ENCODE data around the gene COG3. TPM values are rescaled to one million over a fixed set of nuclear protein-coding genes. Genes with fewer than 3 reads are reported as not detected.
"Not testable (repeated sequence)": the region's sequence is repeated elsewhere in the genome, so short reads cannot be mapped to it uniquely, and the experiment has no call there.

Gene COG3
- 15.2 and 18.3 TPM in 2 replicates for total RNA-seq (2014; rRNA removed; shearing (Covaris generic); ENCODE audit: low replicate concordance)

DNA sequence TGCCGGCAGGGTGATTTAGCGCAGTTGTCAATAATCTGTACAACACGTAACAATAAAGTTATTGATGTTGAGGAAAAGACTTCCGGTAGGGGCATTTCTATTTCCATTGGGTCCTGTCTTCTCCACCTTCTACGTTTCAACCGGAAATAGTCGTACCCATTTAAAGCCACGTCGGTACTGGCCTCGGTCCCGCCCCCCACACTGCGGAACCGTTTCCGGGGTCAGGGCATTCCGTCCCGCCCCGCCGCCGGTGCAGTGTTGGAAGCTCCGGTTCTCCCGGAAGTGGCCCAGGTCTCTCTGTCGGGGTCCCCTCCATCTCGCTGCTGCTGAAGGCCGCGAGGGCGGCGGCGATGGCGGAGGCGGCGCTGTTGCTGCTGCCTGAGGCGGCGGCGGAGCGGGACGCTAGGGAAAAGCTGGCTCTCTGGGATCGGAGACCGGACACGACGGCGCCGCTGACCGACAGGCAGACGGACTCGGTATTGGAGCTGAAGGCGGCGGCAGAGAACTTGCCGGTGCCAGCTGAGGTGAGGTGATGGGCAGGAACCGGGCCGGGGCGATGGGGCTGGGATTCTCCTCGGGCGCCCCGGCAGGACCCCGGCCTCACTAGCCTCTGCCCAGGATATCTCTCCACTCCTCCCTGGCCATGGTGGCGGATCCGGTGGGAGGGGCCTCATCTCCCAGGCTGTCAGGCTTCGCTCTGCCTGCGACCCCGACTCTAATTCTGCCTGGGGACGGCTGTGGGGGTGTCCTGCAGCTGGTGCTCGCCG is at the start of gene COG3:
Gene COG3, plus strand, starts transcription at position 253 of the 767 bp plus-strand sequence. Its CDS starts 98 bp downstream, at position 351.
- DNase-seq = peak; percentile 95
- Histone ChIP-seq H3K27me3 (no peaks in the 10 kb centered on the region), H3K4me3 (peak within 1 kb of the TSS; percentile 95), H3K36me3 (peaks cover 13% of the 10 kb centered on the region), H3K9me3 (no peaks in the 10 kb centered on the region)

- no peak for DNase-seq
- Histone ChIP-seq H3K4me3 (no peak overlapping the region), H3K27me3 (no peaks in the 10 kb centered on the region), H3K36me3 (peaks cover under 1% of the 10 kb centered on the region; the same call in 1 of the 2 replicates), H3K9me3 (no peaks in the 10 kb centered on the region)
These were observed 49.6 kb upstream of the COG3 start for GRCh38 chr13:45415112-45415511.

DNA sequence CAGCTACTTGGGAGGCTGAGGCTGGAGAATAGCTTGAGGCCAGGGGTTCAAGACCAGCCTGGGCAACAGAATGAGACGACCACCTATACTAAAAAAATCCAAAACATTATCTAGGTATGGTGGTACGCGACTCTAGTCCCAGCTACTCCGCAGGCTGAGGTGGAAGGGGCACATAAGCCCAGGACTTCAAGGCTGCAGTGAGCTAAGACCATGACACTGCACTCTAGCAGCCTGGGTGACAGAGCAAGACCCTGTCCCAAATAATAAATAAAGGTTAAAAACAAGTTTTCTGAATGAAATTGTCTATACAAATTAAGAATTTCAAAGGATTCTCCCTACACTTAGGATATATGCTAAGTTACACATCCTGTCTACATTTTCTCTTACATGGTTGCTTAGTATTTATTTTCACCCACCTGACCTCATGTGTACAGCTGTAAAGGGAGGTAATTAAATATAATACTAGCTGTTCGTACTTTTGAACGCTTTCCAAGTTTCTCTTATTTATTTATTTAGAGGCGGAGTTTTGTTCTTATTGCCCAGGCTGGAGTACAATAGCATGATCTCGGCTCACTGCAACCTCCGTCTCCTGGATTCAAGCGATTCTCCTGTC is 48.1 kb upstream of the COG3 start:
- Histone ChIP-seq H3K36me3 (no peaks in the 10 kb centered on the region), H3K27me3 (no peaks in the 10 kb centered on the region), H3K9me3 (no peaks in the 10 kb centered on the region), H3K4me3 (peak overlapping the region; percentile 74)
- DNase-seq = no peak

DNA sequence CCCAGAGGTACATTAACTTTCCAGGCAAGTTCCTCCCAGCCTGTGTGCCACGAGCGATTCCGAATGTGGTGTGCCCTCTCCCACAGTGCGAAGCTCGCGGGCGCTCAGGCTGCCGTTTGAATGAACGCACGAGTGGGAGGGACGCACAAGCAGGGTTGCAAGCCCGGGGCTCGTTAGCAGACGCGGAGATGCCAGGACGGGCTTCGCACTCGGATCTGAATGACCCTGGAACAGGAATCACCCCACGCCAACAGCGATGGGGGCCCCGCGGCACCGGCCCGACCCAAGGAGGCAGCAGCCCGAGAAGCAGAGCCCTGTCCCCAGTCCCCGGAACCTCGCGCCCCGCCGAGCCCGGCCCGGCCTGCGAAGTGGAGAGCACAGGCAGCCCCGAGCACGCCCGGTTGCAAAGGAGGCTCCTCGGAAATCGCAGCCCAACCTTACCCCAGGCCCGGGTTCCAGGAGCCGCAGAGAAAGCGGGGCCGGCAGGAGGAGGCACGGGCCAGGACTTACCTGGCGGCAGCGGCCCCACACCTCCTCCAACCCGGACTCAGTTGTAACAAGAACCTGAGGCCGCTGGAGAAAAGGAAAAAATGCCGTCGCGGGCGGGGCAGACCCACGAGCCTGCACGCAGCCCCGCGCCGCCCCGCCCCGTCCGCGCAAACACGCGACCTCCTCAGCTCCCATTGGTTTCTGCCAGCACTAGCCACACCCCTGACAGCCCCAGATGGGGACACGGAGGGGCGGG is 46.8 kb upstream of the COG3 start, which contains the start of gene SLC25A30:
Gene SLC25A30, minus strand, starts transcription at position 584 of the 745 bp plus-strand sequence. CDS start 6,948 bp downstream, outside the sequence.
- Histone ChIP-seq H3K9me3 (no peaks in the 10 kb centered on the region), H3K27me3 (no peaks in the 10 kb centered on the region), H3K36me3 (no peaks in the 10 kb centered on the region), H3K4me3 (peak within 1 kb of the TSS; percentile 74)
- DNase-seq = peak; percentile 94

- not testable (repeated sequence) for H3K27me3 ChIP-seq, H3K36me3 ChIP-seq
These were observed 45.4 kb upstream of the COG3 start for GRCh38 chr13:45419389-45419788.

GRCh38 chr13:45419945-45420344 is 44.8 kb upstream of the COG3 start:
- DNase-seq = no peak
- no peaks in the 10 kb centered on the region for H3K36me3 ChIP-seq
- no peak overlapping the region for H3K4me3 ChIP-seq
- no peaks in the 10 kb centered on the region for H3K27me3 ChIP-seq
- no peaks in the 10 kb centered on the region for H3K9me3 ChIP-seq

More at GRCh38 chr13:45419389-45419788, 45.4 kb upstream of the COG3 start:
- H3K9me3 ChIP-seq, DNase-seq, H3K4me3 ChIP-seq: not testable (repeated sequence)

GRCh38 chr13:45422731-45423292 is 41.9 kb upstream of the COG3 start:
- no peak for DNase-seq
- H3K27me3 ChIP-seq = no peaks in the 10 kb centered on the region
- H3K9me3 ChIP-seq = no peaks in the 10 kb centered on the region
- H3K36me3 ChIP-seq = no peaks in the 10 kb centered on the region
- no peak overlapping the region for H3K4me3 ChIP-seq

DNA sequence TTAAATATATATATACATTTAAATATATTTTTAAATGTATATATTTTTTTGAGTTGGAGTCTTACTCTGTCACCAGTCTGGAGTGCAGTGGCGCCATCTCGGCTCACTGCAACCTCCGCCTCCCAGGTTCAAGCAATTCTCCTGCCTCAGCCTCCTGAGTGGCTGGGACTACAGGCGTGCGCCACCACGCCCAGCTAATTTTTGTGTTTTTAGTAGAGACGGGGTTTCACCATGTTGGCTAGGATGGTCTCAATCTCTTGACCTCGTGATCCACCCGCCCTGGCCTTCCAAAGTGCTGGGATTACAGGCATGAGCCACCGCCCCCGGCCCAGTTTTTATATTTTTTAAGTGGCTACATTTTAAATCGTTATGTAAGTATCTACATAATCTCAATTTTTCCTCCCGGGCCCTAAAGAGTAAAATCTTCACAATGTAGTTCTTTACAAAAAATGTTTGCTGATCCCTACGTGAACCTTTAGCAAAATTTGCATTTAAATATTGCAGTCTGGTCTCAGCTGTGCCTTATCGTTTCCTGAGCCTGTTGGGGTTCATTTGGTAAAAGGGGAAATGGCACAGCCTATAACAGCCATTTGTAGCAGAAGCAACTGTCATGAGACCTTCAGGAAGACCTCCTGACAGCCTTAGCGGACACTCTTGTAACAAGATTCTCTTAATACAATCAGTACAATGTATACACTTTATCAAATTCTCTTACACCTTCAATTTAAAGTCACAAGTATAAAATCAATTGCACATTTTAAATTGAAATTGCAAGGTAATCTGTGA is 38.5 kb upstream of the COG3 start:
- DNase-seq, H3K9me3 ChIP-seq, H3K4me3 ChIP-seq, H3K36me3 ChIP-seq, H3K27me3 ChIP-seq: not testable (repeated sequence)

DNA sequence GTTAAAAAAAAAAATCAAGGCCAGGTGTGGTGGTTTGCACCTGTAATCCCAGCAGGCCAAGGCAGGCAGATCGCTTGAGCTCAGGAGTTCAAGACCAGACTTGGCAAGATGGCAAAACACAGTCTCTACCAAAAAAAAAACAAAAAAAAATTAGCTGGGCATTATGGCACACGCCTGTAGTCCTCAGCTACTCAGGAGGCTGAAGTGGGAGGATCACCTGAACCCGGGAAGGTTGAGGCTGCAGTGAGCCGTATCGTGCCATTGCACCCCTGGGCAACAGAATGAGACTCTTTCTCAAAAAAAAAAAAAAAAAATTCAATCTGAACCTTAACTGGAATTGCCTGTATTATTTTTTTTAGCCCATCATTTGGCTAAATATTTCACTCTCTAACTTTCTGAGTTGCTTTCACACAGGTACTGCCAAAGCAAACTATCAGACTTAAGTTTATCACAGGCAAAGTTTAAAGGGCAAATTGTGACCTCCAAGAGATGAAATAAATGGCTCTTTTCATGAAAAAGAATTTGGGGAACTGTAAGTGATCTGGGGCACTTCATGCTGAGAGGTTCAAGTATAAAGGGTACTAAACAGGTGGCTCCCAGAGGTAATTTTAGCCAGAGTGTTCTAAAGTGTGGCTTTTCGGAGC is 31.9 kb upstream of the COG3 start:
- Histone ChIP-seq H3K27me3 (no peaks in the 10 kb centered on the region), H3K9me3 (no peaks in the 10 kb centered on the region), H3K4me3 (no peak overlapping the region), H3K36me3 (no peaks in the 10 kb centered on the region)
- no peak for DNase-seq

GRCh38 chr13:45433381-45433790 is 31.4 kb upstream of the COG3 start:
- no peaks in the 10 kb centered on the region for H3K36me3 ChIP-seq
- H3K9me3 ChIP-seq = no peaks in the 10 kb centered on the region
- H3K4me3 ChIP-seq = no peak overlapping the region
- no peak for DNase-seq
- no peaks in the 10 kb centered on the region for H3K27me3 ChIP-seq

GRCh38 chr13:45434556-45435371 is 30.0 kb upstream of the COG3 start:
- Histone ChIP-seq H3K36me3 (no peaks in the 10 kb centered on the region), H3K9me3 (no peaks in the 10 kb centered on the region), H3K4me3 (no peak overlapping the region), H3K27me3 (no peaks in the 10 kb centered on the region)
- no peak for DNase-seq

GRCh38 chr13:45436332-45436731 is 28.4 kb upstream of the COG3 start:
- Histone ChIP-seq H3K27me3 (no peaks in the 10 kb centered on the region), H3K4me3 (no peak overlapping the region), H3K36me3 (no peaks in the 10 kb centered on the region), H3K9me3 (no peaks in the 10 kb centered on the region)
- no peak for DNase-seq

DNA sequence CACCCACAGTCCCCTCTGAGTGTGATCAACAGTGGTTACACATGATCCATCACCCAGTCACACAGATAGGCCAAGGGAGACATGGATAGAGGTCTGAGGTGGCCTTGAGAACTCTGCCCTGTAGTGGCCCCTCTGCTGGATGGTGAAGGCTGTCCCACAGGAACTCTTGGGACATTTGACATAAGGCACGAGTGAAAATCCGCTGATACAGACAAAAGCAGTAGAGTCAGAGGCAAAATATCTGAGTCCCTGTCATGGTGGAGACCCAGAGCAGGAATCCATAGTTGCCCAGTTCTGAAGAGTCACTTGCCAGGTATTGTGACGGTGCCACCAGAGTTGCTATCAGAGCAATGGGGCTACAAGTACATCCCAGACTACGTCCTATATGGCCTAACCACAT is 27.8 kb upstream of the COG3 start:
- Histone ChIP-seq H3K36me3 (no peaks in the 10 kb centered on the region), H3K27me3 (no peaks in the 10 kb centered on the region), H3K9me3 (no peaks in the 10 kb centered on the region), H3K4me3 (no peak overlapping the region)
- DNase-seq = no peak

GRCh38 chr13:45437947-45438346 is 26.8 kb upstream of the COG3 start:
- Histone ChIP-seq H3K9me3 (no peaks in the 10 kb centered on the region), H3K27me3 (no peaks in the 10 kb centered on the region), H3K4me3 (no peak overlapping the region), H3K36me3 (no peaks in the 10 kb centered on the region)
- no peak for DNase-seq

DNA sequence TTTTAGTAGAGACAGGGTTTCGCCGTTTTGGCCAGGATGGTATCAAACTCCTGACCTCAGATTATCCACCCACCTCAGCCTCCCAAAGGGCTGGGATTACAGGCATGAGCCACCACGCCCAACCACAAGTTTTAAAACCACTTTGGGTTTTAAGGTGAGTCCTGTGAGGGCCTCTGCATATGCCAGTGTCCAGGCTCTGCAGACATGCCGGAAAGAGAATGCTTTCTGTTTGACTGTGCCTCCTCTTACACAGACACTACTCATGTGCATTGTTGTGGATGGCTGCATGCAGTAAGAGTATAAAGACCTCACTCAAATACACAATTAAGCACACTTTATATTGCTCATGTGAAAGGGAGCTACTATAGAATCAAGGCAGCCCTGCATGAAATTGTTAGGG is 25.7 kb upstream of the COG3 start:
- no peak overlapping the region for H3K4me3 ChIP-seq
- no peaks in the 10 kb centered on the region for H3K36me3 ChIP-seq
- H3K27me3 ChIP-seq = no peaks in the 10 kb centered on the region
- no peak for DNase-seq
- H3K9me3 ChIP-seq = no peaks in the 10 kb centered on the region

All from MG63 (cell line).